ENCODE results near the gene NPTN.

NPTN gene

GRCh38 chr15:73629798-73630429 lies 3.3 kb downstream of the NPTN start:
- TF ChIP-seq POLR2AphosphoS5 (IDR thresholded peaks at IDR 0.05; ENCODE audit: low read depth, low read length) (no peak), SIN3A (IDR thresholded peaks at IDR 0.05; ENCODE audit: borderline replicate concordance, insufficient read depth, low read length) (peak; percentile 72; the same call in 1 of the 2 replicates)

- TF ChIP-seq FOXP2 (optimal IDR thresholded peaks at IDR 0.05; ENCODE audit: borderline replicate concordance, extremely low read depth, extremely low read length, insufficient read depth) (no peak), REST (IDR thresholded peaks at IDR 0.05; ENCODE audit: insufficient read depth in 1 of 2, low read depth in 2 of 2, low read length in 2 of 2) (no peak), TAF1 (IDR thresholded peaks at IDR 0.05; ENCODE audit: borderline replicate concordance, insufficient read depth, low read length) (no peak), SIN3A (IDR thresholded peaks at IDR 0.05; ENCODE audit: borderline replicate concordance, insufficient read depth, low read length) (no peak)
Observed at GRCh38 chr15:73628976-73629797, 4.0 kb downstream of the NPTN start.

- TF ChIP-seq POLR2AphosphoS5 (IDR thresholded peaks at IDR 0.05; ENCODE audit: low read depth, low read length), result no peak
- TF ChIP-seq FOXP2 (optimal IDR thresholded peaks at IDR 0.05; ENCODE audit: borderline replicate concordance, extremely low read depth, extremely low read length, insufficient read depth), result no peak
- no peak for TF ChIP-seq REST (IDR thresholded peaks at IDR 0.05; ENCODE audit: insufficient read depth in 1 of 2, low read depth in 2 of 2, low read length in 2 of 2)
- TF ChIP-seq SIN3A (IDR thresholded peaks at IDR 0.05; ENCODE audit: borderline replicate concordance, insufficient read depth, low read length), result no peak
- TF ChIP-seq TAF1 (IDR thresholded peaks at IDR 0.05; ENCODE audit: borderline replicate concordance, insufficient read depth, low read length), result no peak
Observed at GRCh38 chr15:73628102-73628501, 5.1 kb downstream of the NPTN start.

- TF ChIP-seq REST (IDR thresholded peaks at IDR 0.05; ENCODE audit: insufficient read depth in 1 of 2, low read depth in 2 of 2, low read length in 2 of 2) (no peak), SIN3A (IDR thresholded peaks at IDR 0.05; ENCODE audit: borderline replicate concordance, insufficient read depth, low read length) (no peak), POLR2AphosphoS5 (IDR thresholded peaks at IDR 0.05; ENCODE audit: low read depth, low read length) (no peak), FOXP2 (optimal IDR thresholded peaks at IDR 0.05; ENCODE audit: borderline replicate concordance, extremely low read depth, extremely low read length, insufficient read depth) (no peak), TAF1 (IDR thresholded peaks at IDR 0.05; ENCODE audit: borderline replicate concordance, insufficient read depth, low read length) (no peak)
Observed at GRCh38 chr15:73626072-73626471, 7.1 kb downstream of the NPTN start.

- TF ChIP-seq REST (IDR thresholded peaks at IDR 0.05; ENCODE audit: insufficient read depth in 1 of 2, low read depth in 2 of 2, low read length in 2 of 2), result no peak
- no peak for TF ChIP-seq SIN3A (IDR thresholded peaks at IDR 0.05; ENCODE audit: borderline replicate concordance, insufficient read depth, low read length)
- TF ChIP-seq FOXP2 (optimal IDR thresholded peaks at IDR 0.05; ENCODE audit: borderline replicate concordance, extremely low read depth, extremely low read length, insufficient read depth), result no peak
- TF ChIP-seq TAF1 (IDR thresholded peaks at IDR 0.05; ENCODE audit: borderline replicate concordance, insufficient read depth, low read length), result no peak
Observed at GRCh38 chr15:73624530-73624929, 8.7 kb downstream of the NPTN start.
